HL-60 (cell line): Measurements from ENCODE around the gene TICAM1.
"Not testable (repeated sequence)": the region's sequence is repeated elsewhere in the genome, so short reads cannot be mapped to it uniquely, and the experiment has no call there.

ENCODE experiments used
- DNase-seq, 2 experiments: peaks; one replicate each; pipeline ENCODE4 v3.0.0-alpha.2; 2010 to 2020; ENCODE audit warnings: low read depth in 1 of 2, low spot score in 1 of 2
- H3K27ac ChIP-seq: fragments of 250-450 bp; sonication (Bioruptor Pico); replicated peaks from 2 replicates; pipeline ENCODE4 v1.5.1; 2020; ENCODE audit warnings: mild to moderate bottlenecking, moderate library complexity
- H3K27me3 ChIP-seq: fragments of 250-450 bp; sonication (Bioruptor Pico); 2 replicates; pipeline ENCODE4 v1.5.1; 2021; ENCODE audit warnings: mild to moderate bottlenecking, moderate library complexity; ENCODE audit not compliant: insufficient read depth, poor library complexity, severe bottlenecking
- H3K4me3 ChIP-seq: replicated peaks from 2 replicates; pipeline ENCODE4 v1.5.1; 2011; ENCODE audit warnings: mild to moderate bottlenecking, control low read depth, low read length; ENCODE audit not compliant: insufficient read depth
- CTCF ChIP-seq: IDR thresholded peaks from one replicate; pipeline ENCODE4 v1.5.1; 2011; ENCODE audit warnings: low read length, control low read depth, inconsistent platforms; ENCODE audit not compliant: insufficient read depth
- GABPA ChIP-seq: IDR thresholded peaks from 2 replicates; pipeline ENCODE4 v1.6.1; 2012; ENCODE audit warnings: low read depth
- POLR2AphosphoS5 ChIP-seq: IDR thresholded peaks from 2 replicates; pipeline ENCODE4 v1.6.1; 2012; ENCODE audit warnings: low read depth
- REST ChIP-seq: IDR thresholded peaks from 2 replicates; pipeline ENCODE4 v1.6.1; 2012; ENCODE audit warnings: low read depth; ENCODE audit not compliant: insufficient replicate concordance
- SPI1 ChIP-seq: IDR thresholded peaks from 2 replicates; pipeline ENCODE4 v1.6.1; 2012; ENCODE audit warnings: low read depth, mild to moderate bottlenecking, borderline replicate concordance

The TICAM1 gene

GRCh38 chr19:4823577-4823976 is 7.9 kb downstream of the TICAM1 start:
- no peak for TF ChIP-seq CTCF
- TF ChIP-seq SPI1, result no peak
- no peak for TF ChIP-seq POLR2AphosphoS5
- no peak for TF ChIP-seq GABPA
- TF ChIP-seq REST, result no peak
- no peaks in the 10 kb centered on the region for H3K27me3 ChIP-seq
- H3K4me3 ChIP-seq, result no peak overlapping the region
- no peak overlapping the region for H3K27ac ChIP-seq
- DNase-seq, result no peak

GRCh38 chr19:4822354-4822753 is 9.2 kb downstream of the TICAM1 start:
- not testable (repeated sequence) for H3K27ac ChIP-seq, DNase-seq, H3K4me3 ChIP-seq, H3K27me3 ChIP-seq

GRCh38 chr19:4821265-4821664 is 10.2 kb downstream of the TICAM1 start:
- Histone ChIP-seq H3K27me3 (no peaks in the 10 kb centered on the region), H3K4me3 (no peak overlapping the region), H3K27ac (no peak overlapping the region)
- TF ChIP-seq CTCF, result no peak
- no peak for DNase-seq

GRCh38 chr19:4817467-4818277 is 13.8 kb downstream of the TICAM1 start:
- H3K4me3 ChIP-seq, result no peak overlapping the region
- TF ChIP-seq GABPA, result no peak
- TF ChIP-seq CTCF, result no peak
- no peak for TF ChIP-seq REST
- no peak for TF ChIP-seq POLR2AphosphoS5
- TF ChIP-seq SPI1, result no peak
- no peak for DNase-seq
- H3K27me3 ChIP-seq, result no peaks in the 10 kb centered on the region
- no peak overlapping the region for H3K27ac ChIP-seq
